ENCODE results near the gene KLHL17. TPM values are rescaled to one million over a fixed set of nuclear protein-coding genes. Genes with fewer than 3 reads are reported as not detected.
"Not testable (repeated sequence)": the region's sequence is repeated elsewhere in the genome, so short reads cannot be mapped to it uniquely, and the experiment has no call there.

The KLHL17 gene
- total RNA-seq, 1 donor from 2014 or later = 6.4 TPM

DNA sequence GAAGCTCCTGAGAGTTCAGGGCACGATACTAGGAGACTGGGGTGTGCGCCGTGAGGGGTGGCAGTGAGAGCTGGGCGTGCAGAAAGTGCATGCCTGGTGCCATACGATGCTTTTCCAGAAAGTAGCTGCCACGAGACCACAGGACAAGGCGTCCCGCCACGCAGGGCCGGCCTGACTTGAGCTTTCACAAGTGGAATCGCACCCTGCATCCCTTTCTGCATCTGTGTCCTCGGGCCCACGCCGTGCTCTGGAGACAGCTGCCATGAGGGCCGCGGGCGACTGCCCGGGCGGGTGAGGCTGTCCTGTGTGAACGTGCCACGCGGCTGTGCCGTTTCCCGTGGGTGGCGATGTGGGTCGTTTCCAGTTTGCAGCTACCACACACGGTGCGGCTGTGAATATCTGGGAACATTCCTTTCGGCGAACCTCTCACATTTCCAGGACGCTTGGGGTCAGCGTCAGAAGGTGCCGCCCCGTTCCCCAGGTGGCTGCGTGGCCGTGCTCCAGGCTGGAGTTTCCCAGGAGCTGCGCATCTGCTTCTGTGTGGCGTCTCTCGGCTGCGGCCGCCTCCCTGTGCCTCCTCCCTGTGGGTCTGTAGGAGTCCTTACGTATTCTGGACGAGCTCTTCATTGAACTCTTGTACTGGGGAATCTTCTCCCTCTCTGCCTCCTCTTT is 22.5 kb downstream of the KLHL17 start:
- Histone ChIP-seq H3K9me3 (replicated peaks) (no peaks in the 10 kb centered on the region), H3K4me1 (peaks cover 49% of the 10 kb centered on the region), H3K27me3 (ENCODE audit: low read depth) (peaks cover 26% of the 10 kb centered on the region), H3K36me3 (peaks cover 17% of the 10 kb centered on the region), H3K4me3 (peak overlapping the region; percentile 74), H3K27ac (replicated peaks) (peak overlapping the region; percentile 97)
- DNase-seq = peak; percentile 19
- intact Hi-C loops (cut with micrococcal nuclease) = loop anchor here (10.0 kb wide), 1 partner anchor 82 kb away; no protein-coding TSS in a partner anchor
- TF ChIP-seq, protein P1, sequence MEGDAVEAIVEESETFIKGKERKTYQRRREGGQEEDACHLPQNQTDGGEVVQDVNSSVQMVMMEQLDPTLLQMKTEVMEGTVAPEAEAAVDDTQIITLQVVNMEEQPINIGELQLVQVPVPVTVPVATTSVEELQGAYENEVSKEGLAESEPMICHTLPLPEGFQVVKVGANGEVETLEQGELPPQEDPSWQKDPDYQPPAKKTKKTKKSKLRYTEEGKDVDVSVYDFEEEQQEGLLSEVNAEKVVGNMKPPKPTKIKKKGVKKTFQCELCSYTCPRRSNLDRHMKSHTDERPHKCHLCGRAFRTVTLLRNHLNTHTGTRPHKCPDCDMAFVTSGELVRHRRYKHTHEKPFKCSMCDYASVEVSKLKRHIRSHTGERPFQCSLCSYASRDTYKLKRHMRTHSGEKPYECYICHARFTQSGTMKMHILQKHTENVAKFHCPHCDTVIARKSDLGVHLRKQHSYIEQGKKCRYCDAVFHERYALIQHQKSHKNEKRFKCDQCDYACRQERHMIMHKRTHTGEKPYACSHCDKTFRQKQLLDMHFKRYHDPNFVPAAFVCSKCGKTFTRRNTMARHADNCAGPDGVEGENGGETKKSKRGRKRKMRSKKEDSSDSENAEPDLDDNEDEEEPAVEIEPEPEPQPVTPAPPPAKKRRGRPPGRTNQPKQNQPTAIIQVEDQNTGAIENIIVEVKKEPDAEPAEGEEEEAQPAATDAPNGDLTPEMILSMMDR (IDR thresholded peaks at IDR 0.05; ENCODE audit: borderline replicate concordance) = no peak

DNA sequence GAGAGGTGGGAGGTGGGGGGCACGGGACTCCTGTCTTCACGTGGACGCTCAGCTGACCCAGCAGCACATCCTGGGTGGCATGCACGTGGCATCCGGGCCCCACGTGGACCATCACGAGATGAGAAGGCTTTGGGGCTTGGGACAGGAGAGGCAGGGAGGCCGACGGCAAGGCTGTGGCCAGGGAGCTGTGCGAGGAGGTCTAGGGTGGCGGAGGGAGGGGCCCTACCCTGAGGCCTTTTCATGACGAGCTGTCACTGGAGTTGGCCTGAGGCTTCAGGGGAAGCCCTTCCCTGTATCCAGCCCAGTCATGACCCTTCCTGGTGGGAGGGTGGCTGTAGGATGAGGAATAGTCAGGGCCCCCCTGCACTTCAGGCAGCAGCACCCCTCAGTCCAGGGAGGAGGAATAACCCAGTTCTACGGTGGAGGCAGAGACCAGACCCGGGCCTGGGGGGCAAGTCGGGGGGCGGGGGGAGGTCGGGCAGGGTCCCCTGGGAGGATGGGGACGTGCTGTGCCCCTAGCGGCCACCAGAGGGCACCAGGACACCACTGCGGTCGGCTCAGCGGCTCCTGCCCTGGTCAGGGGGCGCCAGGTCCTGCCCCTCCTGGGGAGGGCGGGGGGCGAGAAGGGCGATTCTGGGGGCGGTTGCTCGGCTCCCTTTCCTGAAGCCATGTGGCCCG is 23.6 kb downstream of the KLHL17 start:
- intact Hi-C loops (cut with micrococcal nuclease) = loop anchor here (10.0 kb wide), 1 partner anchor 81 kb away; no protein-coding TSS in a partner anchor
- Histone ChIP-seq H3K4me1 (peaks cover 44% of the 10 kb centered on the region), H3K27me3 (ENCODE audit: low read depth) (peaks cover 26% of the 10 kb centered on the region), H3K9me3 (replicated peaks) (no peaks in the 10 kb centered on the region), H3K36me3 (peaks cover 9% of the 10 kb centered on the region), H3K4me3 (peak overlapping the region; percentile 74), H3K27ac (replicated peaks) (peak overlapping the region; percentile 97)
- DNase-seq = peak; percentile 55
- TF ChIP-seq, protein P1 (IDR thresholded peaks at IDR 0.05; ENCODE audit: borderline replicate concordance) = peak; percentile 96

- Histone ChIP-seq H3K4me1 (peaks cover 39% of the 10 kb centered on the region), H3K27me3 (ENCODE audit: low read depth) (peaks cover 26% of the 10 kb centered on the region), H3K4me3 (peak overlapping the region; percentile 74), H3K9me3 (replicated peaks) (no peaks in the 10 kb centered on the region), H3K27ac (replicated peaks) (peak overlapping the region; percentile 97), H3K36me3 (peaks cover 4% of the 10 kb centered on the region)
- DNase-seq = no peak
- intact Hi-C loops (cut with micrococcal nuclease) = loop anchor here (10.0 kb wide), 1 partner anchor 80 kb away; no protein-coding TSS in a partner anchor
- TF ChIP-seq, protein P1 (IDR thresholded peaks at IDR 0.05; ENCODE audit: borderline replicate concordance) = peak; percentile 20
Observed at GRCh38 chr1:984476-984814, 24.1 kb downstream of the KLHL17 start.

DNA sequence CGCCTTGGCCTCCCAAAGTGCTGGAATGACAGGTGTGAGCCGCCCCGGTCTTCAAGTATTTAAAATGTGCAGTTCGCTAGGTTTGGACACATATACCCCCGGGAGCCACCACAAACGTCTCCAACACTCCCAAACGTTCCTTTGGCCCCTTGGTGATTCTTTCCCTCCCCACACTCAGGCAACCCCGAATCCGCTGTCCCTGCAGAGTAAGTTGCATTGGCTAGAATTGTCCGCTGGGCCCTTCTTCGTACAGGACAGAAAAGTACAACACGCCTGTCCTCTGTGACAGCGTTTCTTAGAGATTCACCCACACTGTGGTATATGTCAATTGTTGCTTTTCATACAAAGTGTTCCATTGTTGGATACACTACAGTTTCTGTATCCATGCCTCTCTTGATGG is 24.7 kb downstream of the KLHL17 start:
- no peak overlapping the region for H3K27ac ChIP-seq (replicated peaks)
- no peak for DNase-seq
- H3K9me3 ChIP-seq (replicated peaks) = no peaks in the 10 kb centered on the region
- peaks cover 25% of the 10 kb centered on the region for H3K27me3 ChIP-seq (ENCODE audit: low read depth)
- TF ChIP-seq, protein P1 (IDR thresholded peaks at IDR 0.05; ENCODE audit: borderline replicate concordance) = no peak
- H3K36me3 ChIP-seq = no peaks in the 10 kb centered on the region
- H3K4me3 ChIP-seq = no peak overlapping the region
- intact Hi-C loops (cut with micrococcal nuclease) = loop anchor here (10.0 kb wide), 1 partner anchor 80 kb away; no protein-coding TSS in a partner anchor
- peaks cover 32% of the 10 kb centered on the region for H3K4me1 ChIP-seq

DNA sequence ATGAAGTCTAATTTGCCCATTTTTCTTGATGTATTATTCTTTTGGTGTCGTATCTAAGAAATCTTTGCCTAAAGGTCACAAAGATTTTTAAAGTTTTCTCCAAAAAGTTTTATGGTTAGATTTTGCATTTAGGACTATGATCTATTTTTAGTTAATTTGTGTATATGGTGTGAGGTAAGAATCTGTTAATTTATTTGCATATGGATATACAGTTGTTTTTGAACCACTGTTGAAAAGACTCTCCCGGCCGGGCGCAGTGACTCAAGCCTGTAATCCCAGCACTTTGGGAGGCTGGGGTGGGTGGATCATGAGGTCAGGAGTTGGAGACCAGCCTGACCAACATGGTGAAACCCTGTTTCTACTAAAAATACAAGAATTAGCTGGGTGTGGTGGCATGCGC is 27.7 kb downstream of the KLHL17 start:
- H3K9me3 ChIP-seq (replicated peaks) = peaks cover 10% of the 10 kb centered on the region
- H3K4me1 ChIP-seq = peaks cover 15% of the 10 kb centered on the region
- not testable (repeated sequence) for H3K27ac ChIP-seq (replicated peaks); H3K27me3 ChIP-seq (ENCODE audit: low read depth); DNase-seq; H3K4me3 ChIP-seq; H3K36me3 ChIP-seq
- intact Hi-C loops (cut with micrococcal nuclease) = loop anchor here (10.0 kb wide), 1 partner anchor 77 kb away; no protein-coding TSS in a partner anchor

DNA sequence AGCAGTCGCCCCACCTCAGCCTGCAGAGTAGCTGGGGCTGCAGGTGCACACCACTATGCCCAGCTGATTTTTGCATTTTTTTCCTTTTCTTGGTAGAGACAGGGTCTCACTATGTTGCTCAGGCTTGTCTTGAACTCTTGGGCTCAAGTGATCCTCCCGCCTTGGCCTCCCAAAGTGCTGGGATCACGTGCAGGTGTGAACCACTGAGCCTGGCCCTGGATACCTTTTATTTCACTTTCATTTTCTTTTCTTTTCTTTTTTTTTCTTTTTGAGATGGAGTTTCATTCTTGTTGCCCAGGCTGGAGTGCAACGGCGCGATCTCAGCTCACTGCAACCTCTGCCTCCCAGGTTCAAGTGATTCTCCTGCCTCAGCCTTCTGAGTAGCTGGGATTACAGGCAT is 30.9 kb downstream of the KLHL17 start:
- peaks cover 10% of the 10 kb centered on the region for H3K9me3 ChIP-seq (replicated peaks)
- H3K4me1 ChIP-seq; H3K27ac ChIP-seq (replicated peaks); H3K4me3 ChIP-seq; H3K27me3 ChIP-seq (ENCODE audit: low read depth); H3K36me3 ChIP-seq; DNase-seq; intact Hi-C loops (cut with micrococcal nuclease): not testable (repeated sequence)

All from left ventricle myocardium inferior (tissue), 1 donor.